Stimulated activated CD8-positive, alpha-beta memory T cell treated with anti-CD3 and anti-CD28 coated beads, Interleukin-15, amount 100 ng/mL, for 48 hours (primary cell): ENCODE data around the gene XKRX.

Source experiments
- DNase-seq, 2 donors: peaks; one replicate each; pipeline ENCODE4 v3.0.0-alpha.2; 2020; ENCODE audit warnings: low read depth in 2 of 2

XKRX gene

DNA sequence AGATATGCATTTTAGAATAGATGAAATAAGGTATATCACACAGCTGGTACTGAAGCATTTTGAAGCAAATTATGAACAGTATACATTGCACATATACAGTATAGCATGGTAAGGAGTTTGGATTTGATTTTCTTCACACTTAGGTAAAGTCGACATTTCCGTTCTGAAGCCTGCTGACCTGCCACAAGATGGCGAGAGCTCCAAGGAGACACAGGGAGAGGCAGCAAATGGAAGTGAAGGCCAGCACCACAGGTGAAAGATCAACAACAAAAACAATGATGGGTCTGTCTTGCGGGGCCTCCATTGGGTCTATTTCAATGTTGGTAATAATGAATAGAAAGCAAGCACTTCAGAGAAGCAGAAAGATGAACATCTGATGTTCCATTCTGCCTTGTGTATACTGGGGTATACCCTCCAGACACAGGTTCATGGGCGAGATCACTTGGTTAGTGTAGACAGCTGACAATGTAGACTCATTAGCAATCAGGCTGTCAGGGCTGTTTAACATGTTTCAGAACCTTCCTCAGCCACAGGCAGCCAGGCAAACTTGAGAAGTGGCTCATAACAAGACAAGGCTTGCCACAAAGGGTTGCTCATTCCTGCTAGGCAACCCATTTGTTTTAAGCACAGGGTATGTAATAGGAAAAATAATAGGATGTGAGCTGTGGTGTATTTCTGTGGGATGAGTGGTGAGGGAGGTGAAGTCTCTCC, 33.2 kb downstream of the XKRX start:
- DNase-seq, result no peak

DNA sequence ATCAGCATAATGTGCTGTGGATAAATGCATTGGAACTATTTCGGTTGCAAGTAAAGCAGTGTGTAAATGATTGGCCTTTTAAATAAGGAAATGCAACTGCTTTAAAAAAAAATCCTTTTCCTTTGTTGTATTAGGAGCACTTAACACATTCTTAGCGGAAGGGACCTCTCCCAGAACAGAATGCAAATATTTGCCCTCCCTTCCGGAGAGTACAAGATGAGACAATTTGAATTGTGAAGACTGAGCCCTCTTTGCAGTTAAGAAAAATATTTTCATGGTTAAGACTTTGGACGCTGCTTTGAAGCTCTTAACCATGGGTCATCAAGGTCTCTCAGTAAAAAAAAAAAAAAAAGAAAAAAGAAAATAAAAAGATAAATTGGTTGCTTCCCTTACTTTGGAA, 45.1 kb downstream of the XKRX start:
- no peak for DNase-seq

GRCh38 chrX:100880368-100880767, 48.3 kb downstream of the XKRX start:
- DNase-seq, result no peak

GRCh38 chrX:100874325-100874724, 54.4 kb downstream of the XKRX start, which contains the start of gene NOX1:
Gene NOX1, minus strand, starts transcription at chrX:100874359. Its CDS starts 220 bp downstream, at chrX:100874139.
- no peak for DNase-seq

DNA sequence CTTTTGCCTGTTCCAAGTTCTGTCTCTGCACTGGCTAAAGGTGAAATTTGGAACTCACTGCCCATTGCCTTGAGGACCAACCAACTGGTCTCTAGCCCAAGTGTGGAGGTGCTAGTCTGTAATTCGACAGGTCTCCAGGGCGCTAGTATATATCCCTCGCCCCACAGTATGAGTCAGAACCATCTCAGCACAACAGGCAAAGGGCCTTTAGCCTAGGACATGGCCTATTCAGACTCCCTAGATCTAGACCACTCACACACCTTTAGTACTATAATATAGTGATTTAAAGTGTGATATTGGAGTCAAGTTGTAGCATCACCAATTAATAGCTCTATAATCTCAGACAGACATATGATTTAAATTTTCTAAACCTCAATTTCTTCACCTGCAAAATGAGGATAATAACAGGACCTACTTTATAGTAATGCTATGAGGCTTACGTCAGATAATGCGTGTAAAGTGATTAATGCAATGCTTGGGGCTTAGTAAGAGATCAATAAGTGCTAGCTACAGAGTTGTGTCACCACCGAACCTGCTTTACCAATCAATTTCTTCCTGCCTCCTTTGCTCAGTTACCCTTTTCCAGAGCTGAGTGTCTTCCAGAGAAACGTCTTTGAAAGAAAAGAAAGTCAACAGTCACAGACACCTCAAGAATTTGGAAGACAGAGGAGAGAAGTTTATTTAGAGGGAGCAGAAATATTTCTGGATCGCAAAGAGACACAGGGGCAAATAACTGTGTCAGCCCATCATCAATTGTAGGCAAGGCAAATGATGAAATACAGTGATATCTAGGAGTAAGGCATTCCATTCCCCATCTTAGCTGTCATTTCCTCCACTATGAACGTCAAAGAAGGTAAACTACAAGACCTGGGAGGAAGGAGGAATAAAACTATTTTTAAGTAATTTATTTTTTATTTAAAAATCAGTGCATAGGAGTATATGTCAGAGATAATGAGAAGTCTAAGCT, 56.8 kb downstream of the XKRX start:
- DNase-seq, result no peak

DNA sequence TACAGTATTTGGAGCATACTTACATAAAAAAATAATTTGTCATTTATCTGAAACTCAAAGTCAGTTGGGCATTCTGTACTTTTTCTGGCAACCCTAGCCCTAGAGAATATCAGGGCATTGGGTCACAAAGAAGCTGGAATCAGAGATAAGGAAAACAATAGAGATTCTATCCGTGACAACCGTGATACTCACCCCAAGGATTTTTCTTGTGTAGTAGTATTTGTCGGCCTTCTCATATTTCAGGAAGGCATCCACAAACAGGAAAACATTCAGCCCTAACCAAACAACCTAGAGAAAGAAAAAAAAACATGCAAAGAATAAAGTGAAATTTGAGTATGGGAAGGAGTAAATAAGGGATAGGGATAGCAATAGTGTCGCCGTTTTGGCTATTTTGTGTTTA, 58.2 kb downstream of the XKRX start:
- no peak for DNase-seq

DNA sequence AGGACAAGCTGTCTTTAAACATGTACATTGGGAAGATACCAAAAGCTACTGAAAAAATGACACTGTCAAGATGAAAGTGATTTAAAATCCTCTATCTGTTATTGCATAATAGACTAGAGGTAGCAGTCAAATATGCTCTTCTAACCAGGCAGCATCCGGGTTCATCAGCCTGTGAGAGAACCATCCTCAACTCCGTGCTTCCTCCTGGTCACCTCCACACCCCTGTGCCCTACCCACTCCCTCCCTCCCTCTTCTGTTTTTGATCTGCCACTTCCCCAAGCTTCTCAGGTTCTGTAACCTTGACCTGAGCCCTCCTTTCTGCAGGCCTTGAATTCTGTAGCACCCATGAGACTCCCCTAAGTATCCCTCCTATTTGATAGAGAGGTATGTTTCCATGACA, 60.4 kb downstream of the XKRX start:
- DNase-seq, result no peak

DNA sequence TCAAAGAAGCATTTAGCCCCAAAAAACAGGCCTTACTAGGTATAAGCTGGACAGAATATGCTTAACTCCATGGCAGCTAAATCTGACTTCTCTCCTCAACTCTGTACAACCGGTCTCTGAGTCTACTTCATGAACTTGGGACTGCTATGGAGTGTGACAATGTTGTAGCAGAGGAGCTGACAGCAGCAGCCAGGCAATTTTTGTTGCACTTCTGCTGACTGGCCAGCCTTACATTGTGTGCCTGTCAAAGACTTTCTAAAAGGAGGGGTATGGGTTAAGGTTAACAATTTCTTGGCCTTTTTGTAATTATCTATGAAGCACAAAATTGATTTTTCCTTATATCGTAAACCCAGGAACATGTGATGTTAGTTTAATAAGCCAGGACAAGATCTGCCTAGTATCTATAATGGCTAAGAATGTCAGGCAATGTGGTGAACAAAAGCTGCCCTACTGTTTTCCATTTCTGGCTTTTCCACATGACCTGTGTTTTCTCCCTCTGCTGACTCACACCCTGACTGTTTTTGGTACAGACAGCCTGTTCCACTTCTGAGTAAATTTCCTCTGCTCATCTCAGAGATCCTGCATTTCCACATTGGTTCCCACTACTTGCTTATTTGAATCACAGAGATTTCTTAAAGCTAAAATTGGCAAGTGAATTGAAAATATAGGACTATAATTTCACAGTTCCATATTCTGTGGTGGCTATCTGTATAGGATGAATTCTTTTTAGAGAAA, 63.9 kb downstream of the XKRX start:
- DNase-seq, result no peak
